GM12892 (cell line): Measurements from ENCODE around the gene PCNX2.

ENCODE experiments used
- POLR2A ChIP-seq: IDR thresholded peaks from 2 replicates; pipeline ENCODE4 v1.6.1; 2011; ENCODE audit warnings: low read depth, low read length, control low read depth
- POLR2AphosphoS5 ChIP-seq: IDR thresholded peaks from 2 replicates; pipeline ENCODE4 v1.6.1; 2011; ENCODE audit warnings: low read depth, low read length, control low read depth

GRCh38 chr1:233114860-233115259 is 180.7 kb downstream of the PCNX2 start:
- no peak for TF ChIP-seq POLR2A
- no peak for TF ChIP-seq POLR2AphosphoS5
